ENCODE data around the gene ASCC2.

- TF ChIP-seq POLR2A (IDR thresholded peaks at IDR 0.05) (no peak), CTCF (IDR thresholded peaks at IDR 0.05) (no peak)
Measured at GRCh38 chr22:29842740-29843139, 4.7 kb upstream of the ASCC2 start.
